CD4-positive, alpha-beta memory T cell (primary cell): ENCODE data around the gene COPG2. TPM values are rescaled to one million over a fixed set of nuclear protein-coding genes. Genes with fewer than 3 reads are reported as not detected.

ENCODE experiments used
- CTCF ChIA-PET: fragments of 350-600 bp; sonication (Branson Sonifier 250); formaldehyde crosslinking; loops from one replicate; lab custom pipeline; 2021; ENCODE audit warnings: inconsistent platforms; ENCODE audit not compliant: partially characterized antibody; lab: Charles Lee
- POLR2A ChIA-PET: fragments of 350-600 bp; sonication (Branson Sonifier 250); formaldehyde crosslinking; loops from one replicate; lab custom pipeline; 2021; ENCODE audit not compliant: partially characterized antibody; lab: Charles Lee
- DNase-seq, 5 donors: peaks; one replicate each; pipeline versions ENCODE4 v3.0.0 to v3.0.0-alpha.2; 2020 to 2022; ENCODE audit warnings: mixed read lengths in 1 of 5
- H3K27ac ChIP-seq: one replicate; pipeline ENCODE4 v1.7.0; 2013; ENCODE audit warnings: low read depth, low read length
- H3K27me3 ChIP-seq: 2 replicates; pipeline ENCODE4 v1.7.0; 2013; ENCODE audit warnings: mild to moderate bottlenecking, low read length, moderate library complexity; ENCODE audit not compliant: insufficient read depth
- H3K36me3 ChIP-seq: 2 replicates; pipeline ENCODE4 v1.7.0; 2013; ENCODE audit warnings: mild to moderate bottlenecking, low read length, moderate library complexity; ENCODE audit not compliant: insufficient read depth
- H3K4me1 ChIP-seq: 2 replicates; pipeline ENCODE4 v1.7.0; 2013; ENCODE audit warnings: mild to moderate bottlenecking, low read length, moderate library complexity; ENCODE audit not compliant: insufficient read depth
- H3K4me3 ChIP-seq, 2 donors: one replicate each; pipeline ENCODE4 v1.7.0; 2013; ENCODE audit warnings: low read length in 2 of 2, mild to moderate bottlenecking in 1 of 2
- H3K9me3 ChIP-seq, 2 donors: one replicate each; pipeline ENCODE4 v1.7.0; 2013; ENCODE audit warnings: low read length in 2 of 2, control low read depth in 1 of 2; ENCODE audit not compliant: control insufficient read depth in 1 of 2
- H3K27ac Mint-ChIP-seq, 7 donors: one replicate each; pipeline ENCODE4 v1.8.0; 2020 to 2021; ENCODE audit warnings: mixed read lengths in 7 of 7, mild to moderate bottlenecking in 6 of 7, inconsistent platforms in 3 of 7, moderate library complexity in 3 of 7
- H3K27me3 Mint-ChIP-seq, 2 donors: one replicate each; pipeline ENCODE4 v1.8.0; 2020 to 2021; ENCODE audit warnings: mixed read lengths in 2 of 2
- H3K36me3 Mint-ChIP-seq, 2 donors: one replicate each; pipeline ENCODE4 v1.8.0; 2020 to 2021; ENCODE audit warnings: mixed read lengths in 2 of 2, inconsistent platforms in 1 of 2, mild to moderate bottlenecking in 1 of 2
- H3K4me1 Mint-ChIP-seq, 4 donors: one replicate each; pipeline ENCODE4 v1.8.0; 2020 to 2021; ENCODE audit warnings: mixed read lengths in 4 of 4, mild to moderate bottlenecking in 1 of 4
- H3K4me3 Mint-ChIP-seq, 8 donors: one replicate each; pipeline ENCODE4 v1.8.0; 2020 to 2021; ENCODE audit warnings: mixed read lengths in 8 of 8, mild to moderate bottlenecking in 7 of 8, moderate library complexity in 6 of 8, inconsistent platforms in 3 of 8
- H3K9me3 Mint-ChIP-seq, 8 donors: one replicate each; pipeline ENCODE4 v1.8.0; 2020 to 2021; ENCODE audit warnings: mixed read lengths in 8 of 8, mild to moderate bottlenecking in 5 of 8, inconsistent platforms in 3 of 8, moderate library complexity in 1 of 8
- intact Hi-C: fragments of 100-400 bp; cut with micrococcal nuclease; formaldehyde crosslinking; loops from one replicate; pipeline ENCODE4 v1.15.1; 2023
- polyA plus RNA-seq, 2 donors: library from polyadenylated mRNA; unstranded; fragments of 300-500 nt; fragmentation: Illumina TruSeq; gene quantifications; one replicate each; pipeline ENCODE4 v1.2.3, GENCODE V29; 2021
- total RNA-seq, 2 experiments: library from RNA; stranded (reverse); gene quantifications; one replicate each; pipeline ENCODE4 v1.2.3, GENCODE V29; 2021

COPG2 gene
- total RNA-seq (1 to 10 TPM; 7.6 to 8.2 TPM), polyA plus RNA-seq (1 to 10 TPM in 1 of 2 donors, under 1 TPM in 1; 0.92 to 2.2 TPM)

GRCh38 chr7:130668258-130669084, at the start of gene COPG2:
TSS of gene COPG2 (minus strand) at chr7:130668748. CDS start at chr7:130668668, 80 bp downstream.
- POLR2A ChIA-PET: interaction anchor here (0.5 kb wide), 1 partner anchor 276 kb away, joined by 3 read pairs; no protein-coding TSS in a partner anchor
- H3K4me3 Mint-ChIP-seq: peak within 1 kb of the TSS; percentile 90 to 93 (median 92)
- peaks cover 1 to 2% of the 10 kb centered on the region in 2 donors for H3K27me3 Mint-ChIP-seq
- Histone ChIP-seq H3K27me3 (no peaks in the 10 kb centered on the region), H3K36me3 (no peaks in the 10 kb centered on the region), H3K4me1 (peaks cover 16% of the 10 kb centered on the region), H3K4me3 (peak within 1 kb of the TSS; percentile 75 to 82), H3K27ac (peak within 1 kb of the TSS; percentile 50), H3K9me3 (no peaks in the 10 kb centered on the region)
- peak within 1 kb of the TSS; percentile 73 to 91 (median 91) for H3K27ac Mint-ChIP-seq
- intact Hi-C loops: loop anchor here (5.0 kb wide), 1 partner anchor 596 kb away; the partner anchor contains the start of gene KLHDC10
- H3K36me3 Mint-ChIP-seq: peaks cover 0 to 11% of the 10 kb centered on the region in 2 donors
- CTCF ChIA-PET: no interaction called here
- no peaks in the 10 kb centered on the region for H3K9me3 Mint-ChIP-seq
- DNase-seq: peak; percentile 45 to 76 (median 60)
- peaks cover 8 to 19% (median 15%) of the 10 kb centered on the region in 4 donors for H3K4me1 Mint-ChIP-seq

GRCh38 chr7:130712416-130712815, 43.9 kb upstream of the COPG2 start:
- no peak for DNase-seq
- H3K4me1 Mint-ChIP-seq: no peaks in the 10 kb centered on the region
- intact Hi-C loops: no loop called here
- no peaks in the 10 kb centered on the region for H3K27me3 ChIP-seq
- peaks cover 0 to 4% (median 0%) of the 10 kb centered on the region in 8 donors for H3K9me3 Mint-ChIP-seq
- ChIA-PET CTCF (no interaction called here), POLR2A (no interaction called here)
- H3K27ac Mint-ChIP-seq: no peak overlapping the region
- no peak overlapping the region for H3K4me3 ChIP-seq
- no peak overlapping the region for H3K4me3 Mint-ChIP-seq
- no peaks in the 10 kb centered on the region for H3K4me1 ChIP-seq
- no peaks in the 10 kb centered on the region for H3K36me3 ChIP-seq
- H3K27me3 Mint-ChIP-seq: peaks cover 5 to 25% of the 10 kb centered on the region in 2 donors
- H3K27ac ChIP-seq: no peak overlapping the region
- no peaks in the 10 kb centered on the region for H3K9me3 ChIP-seq
- H3K36me3 Mint-ChIP-seq: no peaks in the 10 kb centered on the region

- no peak for DNase-seq
- no peak overlapping the region for H3K27ac Mint-ChIP-seq
- H3K9me3 Mint-ChIP-seq: peaks cover 0 to 12% (median 7%) of the 10 kb centered on the region in 8 donors
- no peaks in the 10 kb centered on the region for H3K36me3 Mint-ChIP-seq
- POLR2A ChIA-PET: no interaction called here
- Histone ChIP-seq H3K27ac (no peak overlapping the region), H3K4me3 (no peak overlapping the region), H3K9me3 (no peaks in the 10 kb centered on the region), H3K27me3 (no peaks in the 10 kb centered on the region), H3K36me3 (no peaks in the 10 kb centered on the region), H3K4me1 (no peaks in the 10 kb centered on the region)
- no peaks in the 10 kb centered on the region for H3K4me1 Mint-ChIP-seq
- intact Hi-C loops: no loop called here
- peaks cover 11 to 34% of the 10 kb centered on the region in 2 donors for H3K27me3 Mint-ChIP-seq
- H3K4me3 Mint-ChIP-seq: no peak overlapping the region
- CTCF ChIA-PET: no interaction called here
Measured at GRCh38 chr7:130708766-130709165, 40.2 kb upstream of the COPG2 start.

- no peak overlapping the region for H3K4me3 Mint-ChIP-seq
- Histone ChIP-seq H3K36me3 (no peaks in the 10 kb centered on the region), H3K4me1 (no peaks in the 10 kb centered on the region), H3K27me3 (no peaks in the 10 kb centered on the region), H3K27ac (no peak overlapping the region), H3K4me3 (no peak overlapping the region), H3K9me3 (no peaks in the 10 kb centered on the region)
- H3K27ac Mint-ChIP-seq: no peak overlapping the region
- DNase-seq: no peak
- ChIA-PET POLR2A (no interaction called here), CTCF (no interaction called here)
- H3K36me3 Mint-ChIP-seq: no peaks in the 10 kb centered on the region
- intact Hi-C loops: no loop called here
- H3K9me3 Mint-ChIP-seq: peaks cover 0 to 12% (median 7%) of the 10 kb centered on the region in 8 donors
- peaks cover 11 to 33% of the 10 kb centered on the region in 2 donors for H3K27me3 Mint-ChIP-seq
- H3K4me1 Mint-ChIP-seq: no peaks in the 10 kb centered on the region
Measured at GRCh38 chr7:130708001-130708400, 39.5 kb upstream of the COPG2 start.

GRCh38 chr7:130703851-130704250, 35.3 kb upstream of the COPG2 start:
- no peak overlapping the region for H3K27ac ChIP-seq
- H3K4me1 ChIP-seq: no peaks in the 10 kb centered on the region
- Mint-ChIP-seq H3K9me3 (peaks cover 0 to 12% (median 9%) of the 10 kb centered on the region in 8 donors), H3K4me3 (no peak overlapping the region), H3K27ac (no peak overlapping the region), H3K36me3 (no peaks in the 10 kb centered on the region), H3K4me1 (no peaks in the 10 kb centered on the region), H3K27me3 (peaks cover 15 to 24% of the 10 kb centered on the region in 2 donors)
- ChIA-PET CTCF (no interaction called here), POLR2A (no interaction called here)
- no peaks in the 10 kb centered on the region for H3K27me3 ChIP-seq
- H3K9me3 ChIP-seq: no peaks in the 10 kb centered on the region
- no peak for DNase-seq
- intact Hi-C loops: no loop called here
- H3K36me3 ChIP-seq: no peaks in the 10 kb centered on the region
- no peak overlapping the region for H3K4me3 ChIP-seq

GRCh38 chr7:130701650-130702049, 33.1 kb upstream of the COPG2 start:
- H3K4me1 Mint-ChIP-seq: no peaks in the 10 kb centered on the region
- intact Hi-C loops: no loop called here
- CTCF ChIA-PET: no interaction called here
- no peak overlapping the region for H3K27ac Mint-ChIP-seq
- Histone ChIP-seq H3K9me3 (no peaks in the 10 kb centered on the region), H3K27me3 (no peaks in the 10 kb centered on the region), H3K36me3 (no peaks in the 10 kb centered on the region), H3K4me3 (no peak overlapping the region), H3K4me1 (no peaks in the 10 kb centered on the region), H3K27ac (no peak overlapping the region)
- POLR2A ChIA-PET: no interaction called here
- H3K9me3 Mint-ChIP-seq: peaks cover 0 to 6% (median 4%) of the 10 kb centered on the region in 8 donors
- peaks cover 8 to 11% of the 10 kb centered on the region in 2 donors for H3K27me3 Mint-ChIP-seq
- no peak for DNase-seq
- no peaks in the 10 kb centered on the region for H3K36me3 Mint-ChIP-seq
- no peak overlapping the region for H3K4me3 Mint-ChIP-seq

GRCh38 chr7:130700760-130701159, 32.2 kb upstream of the COPG2 start:
- POLR2A ChIA-PET: no interaction called here
- CTCF ChIA-PET: no interaction called here
- intact Hi-C loops: no loop called here

More at GRCh38 chr7:130700760-130701159, 32.2 kb upstream of the COPG2 start:
- H3K27me3 Mint-ChIP-seq: peaks cover 3 to 7% of the 10 kb centered on the region in 2 donors
- no peaks in the 10 kb centered on the region for H3K4me1 Mint-ChIP-seq
- no peak overlapping the region for H3K4me3 Mint-ChIP-seq
- no peaks in the 10 kb centered on the region for H3K4me1 ChIP-seq
- no peaks in the 10 kb centered on the region for H3K27me3 ChIP-seq
- no peak for DNase-seq
- H3K9me3 ChIP-seq: no peaks in the 10 kb centered on the region
- no peak overlapping the region for H3K4me3 ChIP-seq
- no peak overlapping the region for H3K27ac Mint-ChIP-seq
- H3K9me3 Mint-ChIP-seq: peaks cover 0 to 4% (median 0%) of the 10 kb centered on the region in 8 donors
- no peaks in the 10 kb centered on the region for H3K36me3 ChIP-seq
- H3K27ac ChIP-seq: no peak overlapping the region
- no peaks in the 10 kb centered on the region for H3K36me3 Mint-ChIP-seq
